Germinal center (tissue), 1 donor: ENCODE measurements around the gene GLIS1.
"Not testable (repeated sequence)": the region's sequence is repeated elsewhere in the genome, so short reads cannot be mapped to it uniquely, and the experiment has no call there.

Experiments used
- DNase-seq: peaks from one replicate; pipeline ENCODE4 v3.0.0; 2012; ENCODE audit warnings: mixed read lengths, low spot score

GLIS1 gene

DNA sequence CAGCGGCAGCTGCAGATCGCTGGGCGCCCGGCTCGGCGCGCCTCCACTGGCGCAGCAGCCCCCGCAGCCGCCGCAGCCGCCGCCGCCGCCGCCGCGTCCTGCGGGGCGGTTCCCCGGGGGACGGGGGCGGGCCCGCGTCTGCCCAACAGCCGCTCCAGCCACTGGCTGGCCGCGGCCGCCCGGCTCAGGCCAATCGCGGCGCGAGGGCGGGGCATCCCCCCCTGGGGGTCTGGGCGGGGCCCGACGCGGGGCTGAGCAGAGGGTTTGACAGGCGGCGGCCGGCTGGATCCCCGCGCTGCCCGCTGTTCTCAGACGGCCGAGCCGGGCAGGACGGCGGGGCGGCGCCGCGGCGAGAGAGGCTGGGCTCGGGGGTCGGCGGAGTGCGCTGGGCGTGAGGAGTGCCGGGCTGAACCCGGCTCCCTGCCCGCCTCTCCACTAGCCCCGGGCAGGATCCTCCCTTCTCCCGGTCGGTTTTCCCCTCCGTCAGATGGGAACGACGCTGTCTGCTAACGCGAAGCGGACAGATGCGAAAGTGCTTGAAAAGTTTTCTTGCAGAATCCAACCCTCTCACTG, at the start of gene GLIS1:
GLIS1 (minus strand) TSS at position 56 of the 573 bp plus-strand sequence. CDS start 1,100 bp downstream, outside the sequence.
- peak; percentile 97 for DNase-seq

DNA sequence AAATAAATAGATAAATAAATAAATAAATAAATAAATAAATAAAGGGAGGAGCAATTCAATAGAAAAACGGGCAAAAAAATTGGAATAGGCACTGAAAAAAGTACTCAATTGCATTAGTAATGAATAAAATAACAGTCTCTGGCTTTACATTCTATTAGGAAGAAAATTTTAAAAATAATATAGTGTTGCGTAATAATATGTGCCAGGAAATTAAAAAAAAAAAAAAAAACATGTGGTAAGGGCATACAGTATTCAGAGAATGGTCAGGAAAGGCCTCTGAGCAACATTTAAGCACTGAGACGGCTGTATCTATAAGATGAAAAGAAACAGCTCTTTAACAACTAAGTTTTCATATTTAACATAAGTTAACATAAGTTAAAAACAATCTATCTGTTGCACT, 48.7 kb upstream of the GLIS1 start:
- no peak for DNase-seq

DNA sequence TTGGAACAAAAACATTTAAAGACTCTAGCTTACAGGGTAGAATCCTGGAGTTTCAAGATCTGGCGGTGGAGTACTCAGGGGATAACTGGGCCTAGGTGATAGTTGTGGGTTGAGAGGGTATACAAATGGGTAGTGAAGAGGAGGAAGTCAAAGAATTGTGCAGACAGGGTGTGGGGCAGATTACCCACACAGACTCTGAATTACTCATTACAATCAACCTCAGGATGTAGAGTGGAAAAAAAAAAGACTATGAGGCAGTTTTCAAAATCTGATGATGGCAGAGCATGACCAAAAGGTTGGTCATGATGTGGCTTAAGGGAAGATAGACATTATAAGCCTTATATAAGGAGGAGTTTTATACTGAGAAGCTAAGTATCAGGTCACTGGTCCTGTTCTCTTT, 44.1 kb upstream of the GLIS1 start:
- DNase-seq = no peak

DNA sequence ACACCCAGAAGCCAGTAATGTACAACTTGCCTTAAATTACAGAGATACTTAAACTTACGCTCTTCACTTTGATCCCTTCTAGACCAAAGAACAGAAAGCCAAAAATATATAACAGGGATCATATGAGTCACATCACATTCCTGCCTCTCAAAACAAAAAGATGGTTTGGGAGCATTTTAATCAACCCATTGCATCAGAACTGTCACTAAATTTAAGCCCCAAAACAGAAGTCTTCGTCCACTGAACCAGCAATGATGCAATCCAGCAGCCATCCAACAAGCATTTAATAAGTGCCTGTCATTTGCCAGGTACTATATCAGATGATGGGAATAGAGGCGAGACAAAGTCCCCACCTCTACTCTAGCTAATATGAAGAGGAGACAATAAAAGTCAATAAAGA, 42.7 kb upstream of the GLIS1 start:
- DNase-seq = no peak

DNA sequence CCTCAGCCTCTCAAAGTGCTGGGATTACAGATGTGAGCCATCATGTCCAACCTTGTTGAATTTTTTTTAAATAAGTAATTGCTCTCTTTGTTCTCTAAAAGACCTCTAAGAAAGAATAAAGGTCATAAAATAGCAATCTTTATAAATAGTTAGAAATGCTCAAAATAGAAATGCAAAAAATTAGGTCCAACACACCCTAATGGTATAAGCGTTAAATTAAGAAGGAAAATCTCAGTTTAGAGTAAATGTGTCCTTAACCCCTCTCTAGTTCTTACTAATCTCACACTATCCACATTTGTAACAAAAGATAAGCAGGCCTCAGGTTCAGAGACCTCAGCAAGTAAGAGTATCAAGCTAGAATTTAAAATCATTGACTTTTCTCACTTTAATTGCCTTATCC, 38.3 kb upstream of the GLIS1 start:
- DNase-seq = no peak

DNA sequence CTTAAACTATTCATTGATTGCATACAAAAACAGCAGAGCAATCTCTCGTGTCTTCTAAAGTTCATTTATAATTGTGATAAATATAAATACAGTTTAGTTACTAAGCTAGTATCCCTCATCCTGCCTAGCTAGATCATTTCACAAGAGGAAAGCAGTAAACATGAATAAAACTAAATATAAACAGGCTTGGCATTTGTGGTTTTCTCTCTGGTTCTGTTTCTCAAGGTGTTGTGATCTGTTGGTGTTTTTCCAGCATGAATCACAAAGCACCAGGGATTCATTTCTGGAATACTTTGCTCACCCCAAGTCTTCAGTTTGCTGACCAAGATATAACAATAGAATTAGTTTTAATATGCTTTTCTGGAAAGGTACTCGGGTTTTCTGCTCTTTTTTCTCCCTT, 32.7 kb upstream of the GLIS1 start:
- no peak for DNase-seq

DNA sequence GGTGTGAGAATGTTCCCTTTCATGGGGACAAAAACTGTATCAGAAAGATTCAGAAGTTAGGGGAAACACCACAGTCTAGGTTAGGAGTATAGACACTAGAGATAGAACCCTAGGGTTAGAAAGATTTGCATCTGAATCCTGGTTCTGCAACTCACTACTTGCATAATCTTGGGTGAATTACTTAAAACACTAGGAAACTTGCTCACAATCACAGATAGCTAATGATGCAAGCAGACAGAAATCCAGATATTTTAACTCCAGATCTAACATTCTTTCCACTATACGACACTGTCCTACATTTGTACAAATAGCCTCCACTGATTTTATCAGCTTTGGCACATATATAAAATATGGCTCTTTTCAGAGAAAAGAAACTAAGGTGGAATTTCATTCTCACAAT, 30.8 kb upstream of the GLIS1 start:
- DNase-seq = no peak

DNA sequence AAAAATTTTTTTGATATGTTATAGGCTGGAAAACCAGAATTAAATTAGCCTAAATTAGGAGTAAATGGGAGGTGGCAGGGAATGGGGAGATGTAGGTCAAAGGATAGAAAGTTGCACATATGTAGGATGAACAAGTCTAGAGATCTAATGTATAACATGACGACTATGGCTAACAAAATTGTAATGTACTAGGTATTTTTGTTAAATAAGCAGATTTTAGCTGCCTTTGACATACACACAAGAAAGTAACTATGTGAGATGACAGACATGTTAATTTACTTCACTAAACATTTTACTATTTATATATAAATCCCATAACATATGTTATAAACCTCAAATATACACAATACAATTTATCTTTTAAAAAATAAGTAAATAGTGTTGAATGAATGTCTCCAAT, 30.2 kb upstream of the GLIS1 start:
- no peak for DNase-seq

DNA sequence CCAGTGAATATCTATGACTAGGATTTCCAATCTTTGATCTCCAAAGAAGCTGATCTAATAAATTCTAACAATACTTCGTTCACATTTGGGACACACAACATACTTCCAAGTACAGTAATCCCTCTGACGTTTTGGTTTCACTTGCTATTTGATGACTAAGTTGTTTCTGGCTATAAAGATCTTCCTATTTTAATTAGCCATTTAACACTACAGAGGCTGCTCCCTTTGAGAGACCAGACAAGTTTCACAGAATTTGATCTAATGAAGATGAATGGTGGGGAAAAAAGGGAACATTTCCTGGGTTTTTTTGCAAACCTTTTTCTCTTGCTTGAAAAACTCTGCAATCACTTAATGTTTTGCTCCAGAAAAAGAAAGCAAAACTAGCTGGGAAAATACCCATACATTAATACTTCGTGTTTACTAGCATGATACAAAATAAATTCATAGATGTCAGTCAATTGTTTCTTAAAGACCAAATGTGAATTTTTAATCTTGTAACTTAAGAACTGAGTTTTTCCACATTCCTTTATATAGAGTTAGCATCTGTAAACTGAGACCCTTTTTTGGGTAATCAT, 28.0 kb upstream of the GLIS1 start:
- DNase-seq = no peak

DNA sequence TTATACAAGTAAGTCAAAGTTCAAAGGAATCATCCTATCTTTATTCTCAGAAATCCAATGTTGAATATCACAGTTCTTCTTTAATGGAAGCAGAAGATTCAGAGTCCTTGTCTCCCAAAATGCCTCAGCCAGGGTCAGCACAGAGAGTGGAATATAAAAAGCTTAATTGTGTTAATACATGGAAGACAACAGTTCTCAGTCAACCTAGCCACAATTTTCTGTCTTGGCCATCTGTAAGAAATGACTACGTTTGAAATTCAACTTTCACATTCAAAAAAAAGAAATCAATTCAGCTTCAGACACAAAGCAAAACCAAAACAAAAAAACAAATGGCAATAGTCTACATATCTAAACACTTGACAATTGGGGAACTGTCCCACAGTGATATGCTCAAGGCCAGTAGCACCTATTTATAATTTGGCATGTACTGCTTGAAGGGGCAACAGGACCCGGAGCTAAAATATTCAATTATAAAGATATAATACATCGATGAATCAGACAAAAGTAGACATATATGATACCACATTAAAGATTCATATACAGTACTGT, 27.3 kb upstream of the GLIS1 start:
- DNase-seq = no peak

DNA sequence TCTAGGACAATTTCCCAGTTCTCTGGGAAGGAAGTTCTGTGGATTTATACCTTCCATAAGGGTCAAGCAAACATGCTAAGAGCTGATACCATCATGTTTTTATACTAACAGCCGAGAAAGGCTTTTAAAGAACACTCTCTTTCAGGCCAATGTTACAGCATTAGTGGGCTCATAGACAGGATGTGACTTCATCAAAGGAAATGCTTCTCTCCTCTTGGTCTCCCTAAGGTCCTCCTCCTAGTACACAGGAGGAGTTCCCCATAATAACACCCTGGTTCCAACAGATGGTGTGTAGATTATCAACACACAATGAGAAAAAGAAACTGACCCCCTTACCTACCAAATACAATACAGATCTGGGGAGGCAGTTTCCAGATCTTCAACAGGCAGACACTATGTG, 26.7 kb upstream of the GLIS1 start:
- no peak for DNase-seq

DNA sequence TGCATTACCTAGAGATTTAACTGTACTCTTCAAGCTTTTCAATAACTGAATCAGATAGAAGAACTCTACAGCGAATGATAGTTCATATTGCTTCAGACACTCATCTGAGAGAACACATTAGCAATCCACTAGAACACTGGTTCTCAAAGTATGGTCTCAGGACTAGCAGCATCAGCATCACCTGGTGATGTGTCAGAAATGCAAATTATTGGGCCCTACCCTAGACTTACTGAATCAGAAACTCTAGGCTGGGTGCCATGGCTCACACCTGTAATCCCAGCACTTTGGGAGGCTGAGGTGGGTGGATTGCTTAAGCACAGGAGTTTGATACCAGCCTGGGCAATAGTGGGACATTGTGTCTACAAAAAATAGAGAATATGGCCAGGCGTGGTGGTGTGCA, 24.9 kb upstream of the GLIS1 start:
- DNase-seq = no peak

DNA sequence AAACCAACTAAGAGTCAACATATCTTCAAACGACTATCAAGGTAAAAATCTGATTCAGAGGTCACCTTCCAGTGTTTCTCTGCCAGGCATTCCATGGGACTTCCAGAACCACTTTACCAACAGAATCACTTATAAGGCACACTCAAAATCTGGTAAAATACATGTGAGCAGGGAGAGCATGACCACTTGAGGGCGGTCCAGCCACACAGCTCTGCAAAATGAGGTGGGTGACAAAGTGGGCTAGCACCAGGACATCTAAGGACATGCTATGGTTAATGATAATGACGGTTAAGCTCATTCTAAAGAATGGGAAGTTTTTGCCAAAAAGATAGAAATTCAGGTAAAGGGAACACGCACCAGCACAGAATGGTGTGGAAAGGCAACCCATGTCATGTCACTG, 24.5 kb upstream of the GLIS1 start:
- DNase-seq = no peak

DNA sequence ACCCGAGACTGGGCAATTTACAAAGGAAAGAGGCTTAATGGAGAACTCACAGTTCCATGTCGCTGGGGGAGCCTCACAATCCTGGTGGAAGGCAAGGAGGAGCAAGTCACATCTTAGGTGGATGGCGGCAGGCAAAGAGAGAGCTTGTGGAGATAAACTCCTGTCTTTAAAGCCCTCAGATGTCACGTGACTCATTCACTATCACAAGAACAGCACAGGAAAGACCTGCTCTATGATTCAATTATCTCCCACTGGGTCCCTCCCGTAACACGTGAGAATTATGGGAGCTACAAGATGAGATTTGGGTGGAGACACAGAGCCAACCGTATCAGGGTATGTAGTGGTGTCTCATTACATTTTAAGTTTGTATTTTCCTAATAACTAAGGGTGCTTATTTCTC, 21.5 kb upstream of the GLIS1 start:
- DNase-seq = not testable (repeated sequence)

DNA sequence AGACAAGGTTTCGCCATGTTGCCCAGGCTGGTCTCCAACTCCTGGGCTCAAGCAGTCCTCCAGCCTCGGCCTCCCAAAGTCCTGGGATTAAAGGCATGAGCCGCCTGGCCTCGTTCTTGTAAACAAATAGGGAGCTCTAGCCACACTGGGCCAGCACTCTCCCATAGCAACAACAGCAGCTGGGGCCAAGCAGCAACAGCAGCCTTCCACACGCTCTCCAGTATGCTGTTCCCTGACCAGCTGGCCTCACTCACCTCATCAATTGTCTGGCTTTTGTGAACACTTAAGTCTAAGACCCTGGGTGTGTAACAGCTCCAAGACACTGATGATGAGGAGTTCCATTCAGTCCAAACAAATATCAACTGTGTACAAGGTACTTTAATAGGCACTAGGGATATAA, 16.9 kb upstream of the GLIS1 start:
- DNase-seq = no peak

DNA sequence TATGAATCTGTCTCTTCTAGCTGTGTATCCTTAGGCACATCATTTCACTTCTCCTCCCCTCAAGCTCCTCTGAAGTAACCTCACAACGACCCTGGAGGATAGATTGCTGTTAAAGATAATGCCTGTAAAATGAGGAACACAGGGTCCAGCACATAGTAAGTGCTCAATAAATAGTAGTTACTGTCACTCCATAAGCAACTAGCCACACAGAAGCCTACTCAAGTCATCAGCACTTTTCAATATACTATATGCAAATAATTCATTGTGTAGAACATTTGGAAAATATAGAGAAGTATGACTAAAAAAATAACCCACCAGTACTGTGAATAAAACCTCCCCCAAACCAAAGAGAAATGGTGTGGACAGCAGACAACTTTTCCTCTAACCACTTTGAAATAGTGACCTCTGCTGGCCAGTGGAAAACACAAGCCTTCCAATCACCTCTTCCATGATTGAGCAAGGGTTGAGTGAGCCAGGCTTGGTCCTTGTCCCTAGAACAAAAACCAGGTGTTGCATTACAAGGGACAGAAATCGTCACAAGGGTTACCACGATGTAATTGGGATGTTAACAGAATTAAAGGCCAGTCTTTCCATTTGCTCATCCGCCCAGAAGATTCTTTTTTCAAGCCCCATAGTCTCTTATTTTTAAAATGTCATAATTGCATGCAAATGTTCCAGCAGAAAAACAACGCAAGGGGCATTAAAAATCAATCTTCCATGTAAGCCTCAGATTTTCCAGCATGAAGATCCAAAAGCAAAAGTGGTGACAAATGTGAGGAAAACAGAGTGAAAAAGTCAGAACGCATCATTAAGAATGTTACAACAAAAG, 15.7 kb upstream of the GLIS1 start:
- peak; percentile 28 for DNase-seq

DNA sequence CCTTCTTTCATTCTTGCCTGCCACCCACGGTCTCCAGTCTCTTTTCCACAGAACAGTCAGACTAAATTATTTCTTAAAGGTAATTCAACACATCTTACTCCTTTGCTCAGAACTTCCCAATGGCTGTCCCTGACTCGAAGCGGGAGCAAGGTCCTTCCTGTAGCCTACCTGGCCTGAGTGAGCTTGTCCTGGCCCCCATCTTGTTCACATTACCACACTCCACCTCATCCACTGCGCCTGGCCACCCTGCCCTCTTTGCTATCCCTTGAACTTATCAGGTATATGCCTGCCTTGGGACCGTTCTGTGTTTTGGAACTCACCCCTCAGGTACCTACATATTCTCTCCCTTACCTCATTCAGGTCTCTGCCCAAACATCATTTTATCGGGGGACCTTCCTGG, 13.3 kb upstream of the GLIS1 start:
- DNase-seq = no peak

DNA sequence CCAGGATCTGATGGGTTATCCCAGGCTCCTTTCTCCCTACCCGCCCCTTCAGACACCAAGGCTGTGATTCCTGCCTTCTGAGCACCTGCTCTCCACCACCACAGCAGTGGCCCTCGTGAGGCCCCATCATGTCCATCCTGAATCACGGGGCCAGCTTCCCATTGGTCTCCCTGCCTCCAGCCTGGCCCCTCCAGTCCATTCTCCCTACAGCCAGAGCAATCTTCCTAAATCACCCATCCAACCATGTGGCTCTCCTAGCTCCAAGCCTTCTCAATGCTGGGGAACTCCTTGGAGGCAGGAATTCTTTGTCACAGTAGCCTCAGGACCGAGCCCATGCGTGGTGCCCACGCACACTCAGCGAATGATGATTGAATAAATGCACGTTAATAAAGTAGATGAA, 8.9 kb upstream of the GLIS1 start:
- DNase-seq = no peak

DNA sequence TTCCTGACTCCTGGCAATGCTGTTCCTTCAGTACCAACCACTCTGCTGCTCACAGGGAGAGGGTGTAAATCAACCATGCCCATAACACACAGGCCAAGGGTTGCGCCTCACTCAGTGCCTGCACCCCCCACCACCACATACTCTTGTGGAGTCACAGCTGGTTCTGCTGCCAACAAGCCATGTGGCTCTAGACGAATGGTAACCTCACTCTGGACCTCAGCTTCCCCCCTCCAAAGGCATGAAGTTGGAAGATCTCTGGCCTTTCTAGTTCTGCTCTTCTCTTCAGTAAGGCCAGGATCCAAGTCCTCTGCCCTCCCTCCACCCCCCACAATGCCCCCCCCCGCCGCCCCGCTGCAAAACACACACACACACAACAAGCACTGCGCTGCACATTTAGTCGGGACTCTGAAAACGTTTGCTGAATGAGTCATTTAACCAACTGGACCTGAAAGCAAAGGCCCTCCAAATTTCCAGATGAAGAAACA, 1.7 kb upstream of the GLIS1 start:
- DNase-seq = no peak

DNA sequence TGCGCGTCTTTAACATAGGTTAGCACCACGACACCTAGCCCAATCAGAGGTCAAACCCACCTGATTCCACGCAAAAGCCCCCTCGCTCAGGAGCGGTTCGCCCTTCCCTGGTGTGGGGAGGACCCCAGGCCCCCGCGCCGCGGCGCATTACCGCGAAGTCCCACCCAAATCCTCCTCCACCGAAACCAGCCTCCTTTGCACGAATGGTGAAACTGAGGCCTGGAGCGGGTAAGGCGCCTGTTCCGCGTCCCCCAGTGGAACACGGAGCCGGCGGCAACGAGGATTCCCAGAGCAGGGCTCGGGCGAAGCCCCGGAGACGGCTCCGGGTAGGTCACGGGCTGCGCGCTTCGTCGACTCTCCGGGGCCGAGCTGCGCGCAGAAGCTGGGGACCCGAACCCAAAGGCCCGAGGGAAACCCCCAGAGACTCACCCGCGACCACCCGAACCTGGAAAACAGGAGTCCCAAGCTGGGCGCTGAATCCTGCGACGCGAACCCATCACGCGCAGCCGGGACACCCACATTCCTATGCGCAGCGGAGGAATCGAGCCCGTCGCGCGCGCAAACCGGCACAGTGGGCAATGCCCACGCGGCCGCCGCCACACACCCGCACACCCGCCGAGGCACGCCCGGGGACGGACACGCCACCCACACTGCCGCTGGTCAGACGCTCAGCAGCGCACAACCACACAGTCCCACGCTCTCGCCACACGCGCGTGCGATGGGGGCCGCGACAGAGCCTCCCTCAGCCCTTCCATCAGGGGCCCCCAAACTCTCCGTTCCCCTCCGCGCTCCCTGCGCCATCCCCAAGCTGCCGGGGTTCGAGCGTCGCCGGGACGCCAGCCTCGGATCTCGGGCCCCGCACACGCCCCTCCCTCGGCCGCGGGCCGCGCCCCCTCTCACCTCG, 507 bp downstream of the GLIS1 start:
- DNase-seq = no peak

DNA sequence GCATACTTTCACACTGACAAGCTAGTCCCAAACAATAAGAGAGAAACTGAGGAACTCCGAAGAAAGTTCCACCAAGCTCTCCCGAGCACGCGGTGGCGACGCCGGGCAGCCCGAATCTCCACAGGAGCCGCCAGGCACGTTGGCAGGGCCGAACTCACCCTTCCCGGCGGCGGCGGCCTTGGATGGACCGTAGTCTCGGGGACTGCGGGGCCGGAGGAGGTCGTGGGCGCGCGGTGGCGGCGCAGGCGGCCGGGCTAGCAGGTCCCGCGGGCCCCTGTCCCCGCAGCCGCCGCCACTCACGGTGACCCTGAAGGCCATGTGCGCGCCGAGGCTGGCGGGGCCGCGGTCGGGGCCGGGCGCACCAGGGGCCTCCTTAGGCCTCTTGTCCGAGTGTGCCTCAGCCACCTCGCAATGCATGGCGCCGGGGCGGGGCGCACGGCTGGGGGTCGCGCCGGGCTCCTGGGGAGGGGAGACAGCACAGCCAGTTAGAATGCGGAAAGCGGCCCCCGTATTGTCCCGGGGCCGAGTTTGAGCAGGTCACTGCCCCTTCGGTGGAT, 1.2 kb downstream of the GLIS1 start:
- no peak for DNase-seq

DNA sequence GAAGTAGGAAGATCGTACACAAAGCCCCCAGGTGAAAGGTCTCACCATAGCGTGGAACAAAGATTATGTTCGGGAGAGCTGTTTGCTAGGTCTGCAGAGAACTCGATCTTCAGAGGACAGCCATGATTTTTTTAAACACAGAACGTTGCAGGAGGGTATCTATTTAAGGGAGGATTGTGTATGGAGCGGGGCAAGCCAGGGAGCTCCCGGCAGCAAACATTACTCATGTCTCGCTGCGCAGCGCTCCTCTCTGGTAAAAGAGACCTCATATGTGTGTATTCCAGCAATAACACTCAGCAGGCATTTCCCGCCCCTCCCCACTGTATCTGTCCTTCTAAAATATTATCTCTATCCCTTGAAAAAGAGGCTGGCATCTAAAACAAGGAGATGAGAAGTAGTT, 2.7 kb downstream of the GLIS1 start:
- DNase-seq = no peak
